H1 (cell line): ENCODE results near the gene COL27A1.

Experiments used
- CTCF ChIP-seq, 3 experiments: IDR thresholded peaks; 1 replicate in 2 of 3; 2 replicates in 1 of 3; pipeline versions ENCODE4 v1.5.1 to v1.6.1; 2011; ENCODE audit warnings: low read length in 3 of 3, mild to moderate bottlenecking in 3 of 3, inconsistent platforms in 2 of 3, low read depth in 1 of 3, moderate library complexity in 1 of 3; ENCODE audit not compliant: insufficient read depth in 1 of 3; ENCODE audit errors: control extremely low read depth in 1 of 3
- POLR2A ChIP-seq, 2 experiments: IDR thresholded peaks; 1 replicate in 1 of 2; 2 replicates in 1 of 2; pipeline ENCODE4 v1.6.1; 2011; ENCODE audit warnings: low read depth in 2 of 2, low read length in 2 of 2, mild to moderate bottlenecking in 2 of 2; ENCODE audit errors: control extremely low read depth in 1 of 2
- TCF12 ChIP-seq: IDR thresholded peaks from 2 replicates; pipeline ENCODE4 v1.6.1; 2011; ENCODE audit warnings: low read depth, mild to moderate bottlenecking, low read length

DNA sequence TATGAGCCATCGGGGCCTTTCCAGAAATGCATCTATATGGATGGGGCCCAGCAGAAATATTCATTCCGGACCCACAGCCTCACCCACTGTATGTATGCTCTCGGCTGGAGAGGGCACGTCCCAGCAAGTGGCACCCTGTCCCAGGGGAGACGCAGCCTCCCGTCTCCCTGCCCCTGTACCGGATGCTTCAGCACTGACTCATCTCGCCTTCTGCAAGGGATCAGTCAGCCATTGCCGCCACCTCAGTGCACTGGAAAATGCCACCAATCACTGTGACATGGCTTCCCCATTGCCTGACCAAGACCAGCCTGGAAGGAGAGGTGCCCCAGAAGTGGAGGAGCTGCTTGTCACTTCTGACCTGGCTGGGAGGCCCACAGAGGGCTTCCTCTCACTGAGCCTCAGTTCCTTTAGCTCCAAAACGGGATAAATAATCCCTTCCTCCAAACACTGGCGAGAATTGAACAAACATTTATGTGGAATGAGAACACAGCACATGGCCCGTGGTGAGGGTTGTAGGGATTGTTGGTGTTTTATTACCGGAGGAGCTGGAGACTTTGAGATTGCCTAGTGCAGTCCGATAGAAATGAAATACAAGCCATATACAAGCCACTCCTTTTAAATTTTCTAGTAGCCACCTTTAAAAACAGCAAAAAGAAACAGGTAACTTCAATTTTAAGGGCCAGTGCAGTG lies 123.7 kb downstream of the COL27A1 start:
- no peak for TF ChIP-seq CTCF (IDR thresholded peaks at IDR 0.05; ENCODE audit: control extremely low read depth in 1 of 3, insufficient read depth in 1 of 3, low read depth in 1 of 3, low read length in 3 of 3)
- no peak for TF ChIP-seq POLR2A (IDR thresholded peaks at IDR 0.05; ENCODE audit: control extremely low read depth in 1 of 2, low read depth in 2 of 2, low read length in 2 of 2)
- TF ChIP-seq TCF12, result no peak
